Measurements from ENCODE around the gene SCUBE3. TPM values are rescaled to one million over a fixed set of nuclear protein-coding genes. Genes with fewer than 3 reads are reported as not detected.

The SCUBE3 gene
- total RNA-seq, 2 donors from 2014 or later = 75.6 to 101 TPM

GRCh38 chr6:35258858-35259193, 45.1 kb downstream of the SCUBE3 start:
- no peaks in the 10 kb centered on the region for H3K36me3 ChIP-seq
- peak overlapping the region; percentile 92 for H3K4me3 ChIP-seq
- H3K4me1 ChIP-seq (ENCODE audit: control insufficient read depth in 1 of 2, low read depth in 2 of 2) = peaks cover 9 to 33% of the 10 kb centered on the region in 2 donors
- H3K9me3 ChIP-seq = no peaks in the 10 kb centered on the region
- no peaks in the 10 kb centered on the region for H3K27me3 ChIP-seq (replicated peaks; ENCODE audit: insufficient read depth)
- no peak for DNase-seq (ENCODE audit: low spot score)
- ATAC-seq (ENCODE audit: insufficient number of reproducible peaks, low FRiP score, low read depth) = no peak
- TF ChIP-seq CTCF (IDR thresholded peaks at IDR 0.05) = no peak
- H3K27ac ChIP-seq = peak overlapping the region; percentile 74 to 93

- no peaks in the 10 kb centered on the region for H3K9me3 ChIP-seq
- H3K27me3 ChIP-seq (replicated peaks; ENCODE audit: insufficient read depth) = no peaks in the 10 kb centered on the region
- H3K4me3 ChIP-seq = peak within 1 kb of the TSS; percentile 92
- peak; percentile 88 for ATAC-seq (ENCODE audit: insufficient number of reproducible peaks, low FRiP score, low read depth)
- no peak for TF ChIP-seq CTCF (IDR thresholded peaks at IDR 0.05)
- H3K27ac ChIP-seq = peak within 1 kb of the TSS; percentile 74 to 93
- H3K4me1 ChIP-seq (ENCODE audit: control insufficient read depth in 1 of 2, low read depth in 2 of 2) = peaks cover 12 to 38% of the 10 kb centered on the region in 2 donors
- H3K36me3 ChIP-seq = no peaks in the 10 kb centered on the region
- peak; percentile 87 for DNase-seq (ENCODE audit: low spot score)
These were observed 45.6 kb downstream of the SCUBE3 start, which contains the start of gene ZNF76 for GRCh38 chr6:35259194-35259947. Gene ZNF76, plus strand, starts transcription at chr6:35259735. Its CDS starts 21,417 bp downstream, at chr6:35281152.

GRCh38 chr6:35259948-35260590, 46.3 kb downstream of the SCUBE3 start:
- H3K9me3 ChIP-seq = no peaks in the 10 kb centered on the region
- no peaks in the 10 kb centered on the region for H3K36me3 ChIP-seq
- no peak for TF ChIP-seq CTCF (IDR thresholded peaks at IDR 0.05)
- H3K4me3 ChIP-seq = peak overlapping the region; percentile 92
- H3K4me1 ChIP-seq (ENCODE audit: control insufficient read depth in 1 of 2, low read depth in 2 of 2) = peaks cover 12 to 42% of the 10 kb centered on the region in 2 donors
- peak; percentile 36 for DNase-seq (ENCODE audit: low spot score)
- peak overlapping the region; percentile 74 to 93 for H3K27ac ChIP-seq
- ATAC-seq (ENCODE audit: insufficient number of reproducible peaks, low FRiP score, low read depth) = peak; percentile 42
- no peaks in the 10 kb centered on the region for H3K27me3 ChIP-seq (replicated peaks; ENCODE audit: insufficient read depth)

GRCh38 chr6:35260591-35261570, 47.1 kb downstream of the SCUBE3 start:
- no peak for ATAC-seq (ENCODE audit: insufficient number of reproducible peaks, low FRiP score, low read depth)

More at GRCh38 chr6:35260591-35261570, 47.1 kb downstream of the SCUBE3 start:
- no peaks in the 10 kb centered on the region for H3K27me3 ChIP-seq (replicated peaks; ENCODE audit: insufficient read depth)
- H3K27ac ChIP-seq = peak overlapping the region; percentile 74 to 93
- no peaks in the 10 kb centered on the region for H3K36me3 ChIP-seq
- no peak for TF ChIP-seq CTCF (IDR thresholded peaks at IDR 0.05)
- DNase-seq (ENCODE audit: low spot score) = no peak
- H3K4me3 ChIP-seq = peak overlapping the region; percentile 92
- no peaks in the 10 kb centered on the region for H3K9me3 ChIP-seq
- H3K4me1 ChIP-seq (ENCODE audit: control insufficient read depth in 1 of 2, low read depth in 2 of 2) = peaks cover 12 to 42% of the 10 kb centered on the region in 2 donors
